Loucy (cell line): ENCODE measurements around the gene FOXP1.

Source experiments
- H2AFZ ChIP-seq: fragments of 200-600 bp; sonication (generic); 2 replicates; pipeline ENCODE4 v1.6.0; 2016; ENCODE audit warnings: antibody characterized with exemption, mild to moderate bottlenecking, low read length, moderate library complexity
- H3F3A ChIP-seq: fragments of 200-600 bp; 2 replicates; pipeline ENCODE4 v1.6.0; 2016; ENCODE audit warnings: antibody characterized with exemption, low read depth, mild to moderate bottlenecking
- H3K27me3 ChIP-seq: fragments of 200-600 bp; sonication (generic); 2 replicates; pipeline ENCODE4 v1.6.1; 2014; ENCODE audit warnings: low read length, mild to moderate bottlenecking; ENCODE audit not compliant: insufficient read depth, poor library complexity, severe bottlenecking
- H3K36me3 ChIP-seq: fragments of 200-600 bp; sonication (generic); 2 replicates; pipeline ENCODE4 v1.6.1; 2016; ENCODE audit warnings: low read length; ENCODE audit not compliant: insufficient read depth
- H3K4me1 ChIP-seq: fragments of 200-600 bp; sonication (generic); 2 replicates; pipeline ENCODE4 v1.5.1; 2014; ENCODE audit warnings: low read length, mild to moderate bottlenecking; ENCODE audit not compliant: insufficient read depth, poor library complexity, severe bottlenecking
- H3K4me2 ChIP-seq: fragments of 200-600 bp; sonication (generic); 2 replicates; pipeline ENCODE4 v1.6.0; 2014; ENCODE audit warnings: antibody characterized with exemption, low read length, low read depth, mild to moderate bottlenecking; ENCODE audit not compliant: poor library complexity, severe bottlenecking
- H3K4me3 ChIP-seq: fragments of 200-600 bp; sonication (generic); 2 replicates; pipeline ENCODE4 v1.5.1; 2014; ENCODE audit warnings: low read length, mild to moderate bottlenecking, mixed read lengths; ENCODE audit not compliant: poor library complexity, severe bottlenecking
- H3K79me2 ChIP-seq: fragments of 200-600 bp; sonication (generic); 2 replicates; pipeline ENCODE4 v1.6.1; 2014; ENCODE audit warnings: low read length; ENCODE audit not compliant: insufficient read depth
- H3K9ac ChIP-seq: fragments of 200-600 bp; sonication (generic); 2 replicates; pipeline ENCODE4 v1.6.0; 2014; ENCODE audit warnings: mild to moderate bottlenecking, low read depth, low read length, moderate library complexity; ENCODE audit not compliant: poor library complexity, severe bottlenecking
- H3K9me2 ChIP-seq: fragments of 200-600 bp; sonication (generic); replicated peaks from 2 replicates; pipeline ENCODE4 v1.6.1; 2016; ENCODE audit warnings: low read depth, low read length, mixed read lengths
- H3K9me3 ChIP-seq: fragments of 200-600 bp; sonication (generic); 2 replicates; pipeline ENCODE4 v1.6.1; 2014; ENCODE audit warnings: mild to moderate bottlenecking, antibody characterized with exemption, low read length, low read depth; ENCODE audit not compliant: insufficient read depth
- H4K20me1 ChIP-seq: fragments of 200-600 bp; sonication (generic); 2 replicates; pipeline ENCODE4 v1.6.0; 2014; ENCODE audit warnings: antibody characterized with exemption, low read length, mild to moderate bottlenecking; ENCODE audit not compliant: insufficient read depth, poor library complexity, severe bottlenecking
- CTCF ChIP-seq: fragments of 200-600 bp; sonication (generic); conservative IDR thresholded peaks from 2 replicates; pipeline ENCODE4 v1.5.1; 2014; ENCODE audit warnings: mild to moderate bottlenecking, antibody characterized with exemption, low read length
- EZH2phosphoT487 ChIP-seq: fragments of 200-600 bp; IDR thresholded peaks from 2 replicates; pipeline ENCODE4 v1.6.1; 2018; ENCODE audit warnings: antibody characterized with exemption, mild to moderate bottlenecking, moderate library complexity, borderline replicate concordance

Gene FOXP1

GRCh38 chr3:71082833-71083232 lies 500.7 kb downstream of the FOXP1 start:
- no peaks in the 10 kb centered on the region for H3K27me3 ChIP-seq
- TF ChIP-seq EZH2phosphoT487 (no peak), CTCF (no peak)
- H3K9me2 ChIP-seq: no peaks in the 10 kb centered on the region
- no peak overlapping the region for H3K4me3 ChIP-seq
- H3K9me3 ChIP-seq: no peaks in the 10 kb centered on the region
- no peaks in the 10 kb centered on the region for H4K20me1 ChIP-seq
- peaks cover 23% of the 10 kb centered on the region; the same call in 1 of the 2 replicates for H3K79me2 ChIP-seq
- no peaks in the 10 kb centered on the region for H3K36me3 ChIP-seq
- no peaks in the 10 kb centered on the region for H3F3A ChIP-seq
- H2AFZ ChIP-seq: no peak overlapping the region
- peaks cover 26% of the 10 kb centered on the region for H3K4me1 ChIP-seq
- H3K9ac ChIP-seq: no peak overlapping the region
- H3K4me2 ChIP-seq: no peak overlapping the region

GRCh38 chr3:71080517-71081083 lies 502.9 kb downstream of the FOXP1 start:
- Histone ChIP-seq H3K9me3 (no peaks in the 10 kb centered on the region), H3K4me3 (no peak overlapping the region), H3K36me3 (no peaks in the 10 kb centered on the region), H3K9me2 (no peaks in the 10 kb centered on the region), H2AFZ (no peak overlapping the region), H3K9ac (no peak overlapping the region), H3K4me2 (no peak overlapping the region), H4K20me1 (no peaks in the 10 kb centered on the region), H3K27me3 (no peaks in the 10 kb centered on the region), H3K4me1 (peaks cover 27% of the 10 kb centered on the region), H3F3A (no peaks in the 10 kb centered on the region), H3K79me2 (peaks cover 23% of the 10 kb centered on the region; the same call in 1 of the 2 replicates)
- TF ChIP-seq CTCF (no peak), EZH2phosphoT487 (no peak)

GRCh38 chr3:71078723-71079525 lies 504.6 kb downstream of the FOXP1 start:
- H3K79me2 ChIP-seq: peaks cover 23% of the 10 kb centered on the region; the same call in 1 of the 2 replicates
- TF ChIP-seq EZH2phosphoT487: no peak
- TF ChIP-seq CTCF: no peak
- H3K27me3 ChIP-seq: no peaks in the 10 kb centered on the region
- H3K36me3 ChIP-seq: no peaks in the 10 kb centered on the region
- no peak overlapping the region for H3K9ac ChIP-seq
- H3K4me1 ChIP-seq: peaks cover 27% of the 10 kb centered on the region
- H3K9me3 ChIP-seq: no peaks in the 10 kb centered on the region
- H4K20me1 ChIP-seq: no peaks in the 10 kb centered on the region
- H3K9me2 ChIP-seq: no peaks in the 10 kb centered on the region
- H3K4me2 ChIP-seq: peak overlapping the region; percentile 5
- no peak overlapping the region for H2AFZ ChIP-seq
- no peaks in the 10 kb centered on the region for H3F3A ChIP-seq
- no peak overlapping the region for H3K4me3 ChIP-seq
